ENCODE data around the gene PALM3. TPM values are rescaled to one million over a fixed set of nuclear protein-coding genes. Genes with fewer than 3 reads are reported as not detected.
"Not testable (repeated sequence)": the region's sequence is repeated elsewhere in the genome, so short reads cannot be mapped to it uniquely, and the experiment has no call there.

The PALM3 gene
- total RNA-seq, 5 donors from 2014 or later (not counting 1 experiment from before 2014, with no cell fraction given): 0.16 to 0.39 TPM; not detected in 3

- H3K4me1 Mint-ChIP-seq: peaks cover 24 to 47% (median 39%) of the 10 kb centered on the region in 3 donors
- Histone ChIP-seq H3K27me3 (replicated peaks in 1 of 2; ENCODE audit: control insufficient read depth in 2 of 2, extremely low read depth in 1 of 2, insufficient read depth in 2 of 2, low read length in 1 of 2) (no peaks in the 10 kb centered on the region), H3K27ac (ENCODE audit: low read length) (no peak within 1 kb of the TSS), H3K4me3 (ENCODE audit: control insufficient read depth in 1 of 2, extremely low read depth in 1 of 2, low read length in 1 of 2) (no peak within 1 kb of the TSS), H3K9me3 (no peaks in the 10 kb centered on the region), H3K4me1 (ENCODE audit: control insufficient read depth in 1 of 2, extremely low read depth in 1 of 2, insufficient read depth in 2 of 2, low read length in 2 of 2) (peaks cover 6 to 36% of the 10 kb centered on the region in 2 experiments), H3K36me3 (ENCODE audit: control insufficient read depth in 2 of 2, extremely low read depth in 1 of 2, insufficient read depth in 1 of 2, low read length in 1 of 2) (no peaks in the 10 kb centered on the region)
- H3K4me3 Mint-ChIP-seq: no peak within 1 kb of the TSS
- ChIA-PET CTCF (interaction anchor here in 1 of 2 donors (0.7 kb wide), 1 partner anchor 24 kb away, joined by 3 read pairs; no protein-coding TSS in a partner anchor), POLR2A (interaction anchor here in 1 of 2 donors (0.6 kb wide), 2 partner anchors 10 to 11 kb away, joined by 3 to 4 read pairs; no protein-coding TSS in a partner anchor)
- H3K9me3 Mint-ChIP-seq: no peaks in the 10 kb centered on the region
- H3K36me3 Mint-ChIP-seq: no peaks in the 10 kb centered on the region
- WGBS (ENCODE audit: insufficient coverage): 87% methylated on average over 24 of the region's 24 CpGs
- peak within 1 kb of the TSS; percentile 56 to 72 for H3K27ac Mint-ChIP-seq
- DNase-seq (no peak), ATAC-seq (replicated peaks in 1 of 4) (no peak)
- no peaks in the 10 kb centered on the region for H3K27me3 Mint-ChIP-seq
Observed at GRCh38 chr19:14027856-14028450, 33.9 kb downstream of the PALM3 start, which contains the start of gene RLN3. TSS of gene RLN3 (plus strand) at chr19:14028148. CDS start at chr19:14028205, 57 bp downstream.

GRCh38 chr19:14026652-14027192, 35.2 kb downstream of the PALM3 start:
- H3K27me3 Mint-ChIP-seq; H3K27ac ChIP-seq (ENCODE audit: low read length); DNase-seq; H3K9me3 ChIP-seq; H3K4me3 ChIP-seq (ENCODE audit: control insufficient read depth in 1 of 2, extremely low read depth in 1 of 2, low read length in 1 of 2); ATAC-seq (replicated peaks in 1 of 4); H3K36me3 ChIP-seq (ENCODE audit: control insufficient read depth in 2 of 2, extremely low read depth in 1 of 2, insufficient read depth in 1 of 2, low read length in 1 of 2); H3K9me3 Mint-ChIP-seq; H3K36me3 Mint-ChIP-seq; H3K4me3 Mint-ChIP-seq; POLR2A ChIA-PET; H3K27ac Mint-ChIP-seq; H3K27me3 ChIP-seq (replicated peaks in 1 of 2; ENCODE audit: control insufficient read depth in 2 of 2, extremely low read depth in 1 of 2, insufficient read depth in 2 of 2, low read length in 1 of 2): not testable (repeated sequence)
- H3K4me1 ChIP-seq (ENCODE audit: control insufficient read depth in 1 of 2, extremely low read depth in 1 of 2, insufficient read depth in 2 of 2, low read length in 2 of 2): peaks cover 6 to 29% of the 10 kb centered on the region in 2 experiments
- WGBS (ENCODE audit: insufficient coverage): 100% methylated on average over 1 of the region's 5 CpGs
- H3K4me1 Mint-ChIP-seq: peaks cover 19 to 40% (median 34%) of the 10 kb centered on the region in 3 donors
- CTCF ChIA-PET: interaction anchor here in 1 of 2 donors (0.5 to 0.6 kb wide), 2 partner anchors 50 to 176 kb away, joined by 3 read pairs; no protein-coding TSS in a partner anchor

GRCh38 chr19:14023404-14024235, 38.3 kb downstream of the PALM3 start:
- no peaks in the 10 kb centered on the region for H3K36me3 Mint-ChIP-seq
- no peaks in the 10 kb centered on the region for H3K9me3 ChIP-seq
- H3K27ac ChIP-seq (ENCODE audit: low read length): no peak overlapping the region
- ATAC-seq (replicated peaks in 1 of 4) (peak in 2 of 4 experiments; percentile 32 to 45), DNase-seq (peak in 1 of 35 experiments; percentile 30)
- no peaks in the 10 kb centered on the region for H3K9me3 Mint-ChIP-seq
- ChIA-PET POLR2A (no interaction called here), CTCF (no interaction called here)
- WGBS (ENCODE audit: insufficient coverage): 82% methylated on average over 5 of the region's 9 CpGs
- peaks cover 0 to 18% of the 10 kb centered on the region in 2 experiments for H3K4me1 ChIP-seq (ENCODE audit: control insufficient read depth in 1 of 2, extremely low read depth in 1 of 2, insufficient read depth in 2 of 2, low read length in 2 of 2)
- no peak overlapping the region for H3K4me3 ChIP-seq (ENCODE audit: control insufficient read depth in 1 of 2, extremely low read depth in 1 of 2, low read length in 1 of 2)
- peaks cover 8 to 18% (median 14%) of the 10 kb centered on the region in 3 donors for H3K4me1 Mint-ChIP-seq
- H3K27ac Mint-ChIP-seq: peak overlapping the region; percentile 46 to 49
- H3K4me3 Mint-ChIP-seq: no peak overlapping the region
- no peaks in the 10 kb centered on the region for H3K36me3 ChIP-seq (ENCODE audit: control insufficient read depth in 2 of 2, extremely low read depth in 1 of 2, insufficient read depth in 1 of 2, low read length in 1 of 2)
- no peaks in the 10 kb centered on the region for H3K27me3 Mint-ChIP-seq
- H3K27me3 ChIP-seq (replicated peaks in 1 of 2; ENCODE audit: control insufficient read depth in 2 of 2, extremely low read depth in 1 of 2, insufficient read depth in 2 of 2, low read length in 1 of 2): no peaks in the 10 kb centered on the region

GRCh38 chr19:14022469-14022868, 39.4 kb downstream of the PALM3 start:
- 86% methylated on average over 2 of the region's 4 CpGs for WGBS (ENCODE audit: insufficient coverage)

GRCh38 chr19:14021474-14021873, 40.4 kb downstream of the PALM3 start:
- H3K36me3 Mint-ChIP-seq: no peaks in the 10 kb centered on the region
- H3K4me1 Mint-ChIP-seq: peaks cover 8 to 15% (median 13%) of the 10 kb centered on the region in 3 donors

More at GRCh38 chr19:14022469-14022868, 39.4 kb downstream of the PALM3 start:
- ATAC-seq (replicated peaks in 1 of 4) (no peak), DNase-seq (no peak)
- Mint-ChIP-seq H3K4me3 (no peak overlapping the region), H3K9me3 (no peaks in the 10 kb centered on the region), H3K27ac (no peak overlapping the region), H3K36me3 (no peaks in the 10 kb centered on the region), H3K27me3 (no peaks in the 10 kb centered on the region), H3K4me1 (peaks cover 8 to 17% (median 13%) of the 10 kb centered on the region in 3 donors)
- CTCF ChIA-PET: no interaction called here
- POLR2A ChIA-PET: no interaction called here
- no peak overlapping the region for H3K27ac ChIP-seq (ENCODE audit: low read length)
- no peaks in the 10 kb centered on the region for H3K36me3 ChIP-seq (ENCODE audit: control insufficient read depth in 2 of 2, extremely low read depth in 1 of 2, insufficient read depth in 1 of 2, low read length in 1 of 2)
- no peaks in the 10 kb centered on the region for H3K9me3 ChIP-seq
- H3K4me3 ChIP-seq (ENCODE audit: control insufficient read depth in 1 of 2, extremely low read depth in 1 of 2, low read length in 1 of 2): no peak overlapping the region
- peaks cover 0 to 18% of the 10 kb centered on the region in 2 experiments for H3K4me1 ChIP-seq (ENCODE audit: control insufficient read depth in 1 of 2, extremely low read depth in 1 of 2, insufficient read depth in 2 of 2, low read length in 2 of 2)
- H3K27me3 ChIP-seq (replicated peaks in 1 of 2; ENCODE audit: control insufficient read depth in 2 of 2, extremely low read depth in 1 of 2, insufficient read depth in 2 of 2, low read length in 1 of 2): no peaks in the 10 kb centered on the region

GRCh38 chr19:14019739-14020138, 42.1 kb downstream of the PALM3 start:
- peaks cover 7 to 14% (median 13%) of the 10 kb centered on the region in 3 donors for H3K4me1 Mint-ChIP-seq
- H3K27me3 ChIP-seq (replicated peaks in 1 of 2; ENCODE audit: control insufficient read depth in 2 of 2, extremely low read depth in 1 of 2, insufficient read depth in 2 of 2, low read length in 1 of 2); H3K27ac ChIP-seq (ENCODE audit: low read length); POLR2A ChIA-PET; H3K4me3 ChIP-seq (ENCODE audit: control insufficient read depth in 1 of 2, extremely low read depth in 1 of 2, low read length in 1 of 2); H3K27me3 Mint-ChIP-seq; H3K4me3 Mint-ChIP-seq; H3K9me3 ChIP-seq; H3K27ac Mint-ChIP-seq; H3K36me3 ChIP-seq (ENCODE audit: control insufficient read depth in 2 of 2, extremely low read depth in 1 of 2, insufficient read depth in 1 of 2, low read length in 1 of 2); DNase-seq; H3K36me3 Mint-ChIP-seq; H3K9me3 Mint-ChIP-seq; ATAC-seq (replicated peaks in 1 of 4): not testable (repeated sequence)
- H3K4me1 ChIP-seq (ENCODE audit: control insufficient read depth in 1 of 2, extremely low read depth in 1 of 2, insufficient read depth in 2 of 2, low read length in 2 of 2): peaks cover 0 to 10% of the 10 kb centered on the region in 2 experiments
- CTCF ChIA-PET: interaction anchor here in 1 of 2 donors (0.5 kb wide), 1 partner anchor 303 kb away, joined by 5 read pairs; no protein-coding TSS in a partner anchor
- no CpG with 5 or more reads among the region's 3 CpGs for WGBS (ENCODE audit: insufficient coverage)

More at GRCh38 chr19:14021474-14021873, 40.4 kb downstream of the PALM3 start:
- Histone ChIP-seq H3K36me3 (ENCODE audit: control insufficient read depth in 2 of 2, extremely low read depth in 1 of 2, insufficient read depth in 1 of 2, low read length in 1 of 2) (no peaks in the 10 kb centered on the region), H3K4me3 (ENCODE audit: control insufficient read depth in 1 of 2, extremely low read depth in 1 of 2, low read length in 1 of 2) (no peak overlapping the region), H3K9me3 (no peaks in the 10 kb centered on the region), H3K27ac (ENCODE audit: low read length) (no peak overlapping the region), H3K27me3 (replicated peaks in 1 of 2; ENCODE audit: control insufficient read depth in 2 of 2, extremely low read depth in 1 of 2, insufficient read depth in 2 of 2, low read length in 1 of 2) (no peaks in the 10 kb centered on the region), H3K4me1 (ENCODE audit: control insufficient read depth in 1 of 2, extremely low read depth in 1 of 2, insufficient read depth in 2 of 2, low read length in 2 of 2) (peaks cover 0 to 15% of the 10 kb centered on the region in 2 experiments)
- Mint-ChIP-seq H3K27me3 (no peaks in the 10 kb centered on the region), H3K27ac (no peak overlapping the region), H3K4me3 (no peak overlapping the region), H3K9me3 (no peaks in the 10 kb centered on the region)
- no peak for ATAC-seq (replicated peaks in 1 of 4)
- ChIA-PET POLR2A (interaction anchor here (0.6 to 0.7 kb wide), 2 partner anchors 160 to 1292 kb away, joined by 3 to 6 read pairs; no protein-coding TSS in a partner anchor), CTCF (interaction anchor here in 1 of 2 donors (0.6 to 0.8 kb wide), 3 partner anchors 10 to 47 kb away, joined by 3 to 6 read pairs (median 3); partner anchors contain the start of gene IL27RA)
- 84% methylated on average over 4 of the region's 5 CpGs for WGBS (ENCODE audit: insufficient coverage)
- no peak for DNase-seq
